Middle frontal gyrus (tissue), 1 donor: ENCODE data around the gene ARHGEF18.
"Not testable (repeated sequence)": the region's sequence is repeated elsewhere in the genome, so short reads cannot be mapped to it uniquely, and the experiment has no call there.

Source experiments
- DNase-seq: peaks from one replicate; pipeline ENCODE4 v3.0.0-alpha.2; 2015; ENCODE audit warnings: low spot score; ENCODE audit errors: extremely low spot score

Gene ARHGEF18

GRCh38 chr19:7346997-7347396, 1.7 kb upstream of the ARHGEF18 start:
- not testable (repeated sequence) for DNase-seq

GRCh38 chr19:7349231-7349591, 474 bp downstream of the ARHGEF18 start:
- DNase-seq = no peak

- no peak for DNase-seq
Measured at GRCh38 chr19:7349961-7350711, 1.4 kb downstream of the ARHGEF18 start.

GRCh38 chr19:7351861-7352260, 3.1 kb downstream of the ARHGEF18 start:
- DNase-seq = no peak

- no peak for DNase-seq
Measured at GRCh38 chr19:7355151-7355820, 6.5 kb downstream of the ARHGEF18 start.

- no peak for DNase-seq
Measured at GRCh38 chr19:7355871-7356270, 7.1 kb downstream of the ARHGEF18 start.

GRCh38 chr19:7356899-7357627, 8.3 kb downstream of the ARHGEF18 start:
- DNase-seq = no peak

GRCh38 chr19:7358102-7358597, 9.4 kb downstream of the ARHGEF18 start:
- no peak for DNase-seq

GRCh38 chr19:7360393-7360984, 11.8 kb downstream of the ARHGEF18 start:
- DNase-seq = no peak

GRCh38 chr19:7363225-7363624, 14.5 kb downstream of the ARHGEF18 start:
- no peak for DNase-seq

GRCh38 chr19:7366701-7367420, 18.1 kb downstream of the ARHGEF18 start:
- no peak for DNase-seq

GRCh38 chr19:7368456-7368855, 19.7 kb downstream of the ARHGEF18 start:
- DNase-seq = no peak

- not testable (repeated sequence) for DNase-seq
Measured at GRCh38 chr19:7368866-7369265, 20.1 kb downstream of the ARHGEF18 start.

GRCh38 chr19:7370546-7370945, 21.8 kb downstream of the ARHGEF18 start:
- DNase-seq = no peak

GRCh38 chr19:7371001-7371400, 22.3 kb downstream of the ARHGEF18 start:
- no peak for DNase-seq

- DNase-seq = no peak
Measured at GRCh38 chr19:7372810-7373209, 24.1 kb downstream of the ARHGEF18 start.

GRCh38 chr19:7373862-7374261, 25.1 kb downstream of the ARHGEF18 start:
- DNase-seq = no peak

GRCh38 chr19:7376151-7376852, 27.6 kb downstream of the ARHGEF18 start:
- DNase-seq = no peak

GRCh38 chr19:7377196-7377595, 28.5 kb downstream of the ARHGEF18 start:
- DNase-seq = no peak

GRCh38 chr19:7381073-7381390, 32.3 kb downstream of the ARHGEF18 start:
- no peak for DNase-seq

GRCh38 chr19:7382694-7383093, 34.0 kb downstream of the ARHGEF18 start:
- no peak for DNase-seq
